ENCODE results near the gene ADCY2.

Gene ADCY2

DNA sequence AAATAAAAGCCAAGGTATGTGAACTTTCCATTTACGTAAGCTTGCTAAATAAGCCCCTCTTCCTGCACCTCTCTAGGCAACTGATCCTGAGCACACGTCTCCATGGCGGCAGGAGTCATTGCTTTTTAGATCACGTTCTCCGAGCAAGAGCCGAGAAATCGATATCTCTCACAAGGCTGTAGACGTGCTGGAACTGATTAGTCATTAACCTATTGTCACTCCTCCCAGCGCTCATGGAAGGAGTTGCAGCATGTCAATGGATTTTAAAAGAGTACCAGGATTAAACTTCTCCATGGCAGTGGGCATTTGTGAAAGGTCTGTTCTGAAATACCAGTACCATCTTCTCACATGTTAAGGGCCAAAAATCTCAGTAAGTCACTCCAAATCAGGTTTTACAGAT is 4.7 kb upstream of the ADCY2 start:
- POLR2A ChIA-PET: no interaction called here

DNA sequence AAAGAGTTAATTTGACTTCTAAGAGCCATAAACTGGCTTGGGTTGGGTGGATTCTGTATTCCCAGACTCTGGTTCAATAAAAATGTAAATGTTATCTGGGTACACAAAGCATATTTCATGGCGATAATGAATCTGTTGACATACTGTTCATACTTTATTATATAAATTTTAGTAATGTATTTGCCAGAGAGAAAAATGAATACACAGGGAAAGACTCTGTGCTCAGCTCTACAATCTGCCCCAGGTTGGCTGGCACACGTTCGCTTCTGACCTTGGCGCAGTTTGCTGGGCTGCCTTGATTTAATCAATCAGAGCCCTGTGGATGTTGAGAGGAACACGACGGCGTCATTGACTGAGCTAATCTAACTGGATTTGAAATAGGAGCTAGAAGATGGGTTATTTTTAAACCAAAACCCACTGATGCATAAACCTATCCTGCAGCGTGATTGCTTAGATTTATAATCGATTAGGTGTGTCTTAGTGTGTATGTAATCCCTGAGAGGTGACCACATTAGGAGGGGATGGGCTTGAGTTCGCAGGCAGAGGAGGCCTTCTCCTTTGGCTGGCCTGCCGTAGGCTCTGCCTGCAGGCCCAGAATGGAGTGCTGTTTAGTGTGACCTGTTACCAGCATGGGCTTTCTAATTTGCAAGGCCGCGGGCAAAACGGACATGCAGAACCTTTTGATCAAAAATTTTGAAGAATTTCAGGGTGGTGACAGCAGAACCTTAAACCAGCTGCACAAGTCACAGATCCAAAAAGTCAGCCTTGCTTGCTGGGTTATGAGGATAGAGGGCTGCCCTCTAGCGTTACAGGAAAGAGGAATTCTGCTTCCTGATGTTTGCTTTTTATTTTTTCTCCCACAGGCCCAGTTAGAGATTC is 3.9 kb upstream of the ADCY2 start:
- Histone ChIP-seq H3K27ac (ENCODE audit: extremely low read depth, low read depth, low read length) (no peak overlapping the region), H3K4me1 (ENCODE audit: control insufficient read depth, insufficient read depth, low read length) (peaks cover 2% of the 10 kb centered on the region; the same call in 1 of the 2 replicates), H3K4me3 (ENCODE audit: low read depth, low read length) (no peak overlapping the region), H3K9me3 (ENCODE audit: control insufficient read depth, insufficient read depth, low read depth, low read length) (no peaks in the 10 kb centered on the region), H3K36me3 (ENCODE audit: control insufficient read depth in 2 of 2, insufficient read depth in 1 of 2, low read length in 2 of 2) (no peaks in the 10 kb centered on the region)
- TF ChIP-seq, protein P1, sequence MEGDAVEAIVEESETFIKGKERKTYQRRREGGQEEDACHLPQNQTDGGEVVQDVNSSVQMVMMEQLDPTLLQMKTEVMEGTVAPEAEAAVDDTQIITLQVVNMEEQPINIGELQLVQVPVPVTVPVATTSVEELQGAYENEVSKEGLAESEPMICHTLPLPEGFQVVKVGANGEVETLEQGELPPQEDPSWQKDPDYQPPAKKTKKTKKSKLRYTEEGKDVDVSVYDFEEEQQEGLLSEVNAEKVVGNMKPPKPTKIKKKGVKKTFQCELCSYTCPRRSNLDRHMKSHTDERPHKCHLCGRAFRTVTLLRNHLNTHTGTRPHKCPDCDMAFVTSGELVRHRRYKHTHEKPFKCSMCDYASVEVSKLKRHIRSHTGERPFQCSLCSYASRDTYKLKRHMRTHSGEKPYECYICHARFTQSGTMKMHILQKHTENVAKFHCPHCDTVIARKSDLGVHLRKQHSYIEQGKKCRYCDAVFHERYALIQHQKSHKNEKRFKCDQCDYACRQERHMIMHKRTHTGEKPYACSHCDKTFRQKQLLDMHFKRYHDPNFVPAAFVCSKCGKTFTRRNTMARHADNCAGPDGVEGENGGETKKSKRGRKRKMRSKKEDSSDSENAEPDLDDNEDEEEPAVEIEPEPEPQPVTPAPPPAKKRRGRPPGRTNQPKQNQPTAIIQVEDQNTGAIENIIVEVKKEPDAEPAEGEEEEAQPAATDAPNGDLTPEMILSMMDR (tag by site-specific recombination; IDR thresholded peaks at IDR 0.05): 0 out of 2 replicates have a peak, but pooled peaks have one; percentile 11
- TF ChIP-seq ZNF48 (tag by site-specific recombination; IDR thresholded peaks at IDR 0.05): no peak
- peak; percentile 27; the same call in 1 of the 2 replicates for TF ChIP-seq ZNF654 (tag by site-specific recombination; IDR thresholded peaks at IDR 0.05; ENCODE audit: low read depth)
- ChIA-PET CTCF (interaction anchor here (0.6 to 2.0 kb wide), 10 partner anchors 11 to 590 kb away, joined by 3 to 11 read pairs (median 4); no protein-coding TSS in a partner anchor), POLR2A (no interaction called here)

More for the DNA sequence above, 4.7 kb upstream of the ADCY2 start:
- no peak overlapping the region for H3K4me3 ChIP-seq (ENCODE audit: low read depth, low read length)
- H3K9me3 ChIP-seq (ENCODE audit: control insufficient read depth, insufficient read depth, low read depth, low read length): no peaks in the 10 kb centered on the region
- no peaks in the 10 kb centered on the region for H3K4me1 ChIP-seq (ENCODE audit: control insufficient read depth, insufficient read depth, low read length)
- no peaks in the 10 kb centered on the region for H3K36me3 ChIP-seq (ENCODE audit: control insufficient read depth in 2 of 2, insufficient read depth in 1 of 2, low read length in 2 of 2)
- H3K27ac ChIP-seq (ENCODE audit: extremely low read depth, low read depth, low read length): no peak overlapping the region
- TF ChIP-seq ZNF747 (tag by site-specific recombination; IDR thresholded peaks at IDR 0.05): no peak
- no peak for TF ChIP-seq SCRT1 (tag by site-specific recombination; IDR thresholded peaks at IDR 0.05; ENCODE audit: borderline replicate concordance)
- TF ChIP-seq ZNF610 (tag by site-specific recombination; IDR thresholded peaks at IDR 0.05; ENCODE audit: borderline replicate concordance): no peak
- TF ChIP-seq, protein P2, sequence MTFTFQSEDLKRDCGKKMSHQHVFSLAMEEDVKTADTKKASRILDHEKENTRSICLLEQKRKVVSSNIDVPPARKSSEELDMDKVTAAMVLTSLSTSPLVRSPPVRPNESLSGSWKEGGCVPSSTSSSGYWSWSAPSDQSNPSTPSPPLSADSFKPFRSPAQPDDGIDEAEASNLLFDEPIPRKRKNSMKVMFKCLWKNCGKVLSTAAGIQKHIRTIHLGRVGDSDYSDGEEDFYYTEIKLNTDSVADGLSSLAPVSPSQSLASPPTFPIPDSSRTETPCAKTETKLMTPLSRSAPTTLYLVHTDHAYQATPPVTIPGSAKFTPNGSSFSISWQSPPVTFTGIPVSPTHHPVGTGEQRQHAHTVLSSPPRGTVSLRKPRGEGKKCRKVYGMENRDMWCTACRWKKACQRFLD (tag by site-specific recombination; IDR thresholded peaks at IDR 0.05): no peak
- TF ChIP-seq, protein P3, sequence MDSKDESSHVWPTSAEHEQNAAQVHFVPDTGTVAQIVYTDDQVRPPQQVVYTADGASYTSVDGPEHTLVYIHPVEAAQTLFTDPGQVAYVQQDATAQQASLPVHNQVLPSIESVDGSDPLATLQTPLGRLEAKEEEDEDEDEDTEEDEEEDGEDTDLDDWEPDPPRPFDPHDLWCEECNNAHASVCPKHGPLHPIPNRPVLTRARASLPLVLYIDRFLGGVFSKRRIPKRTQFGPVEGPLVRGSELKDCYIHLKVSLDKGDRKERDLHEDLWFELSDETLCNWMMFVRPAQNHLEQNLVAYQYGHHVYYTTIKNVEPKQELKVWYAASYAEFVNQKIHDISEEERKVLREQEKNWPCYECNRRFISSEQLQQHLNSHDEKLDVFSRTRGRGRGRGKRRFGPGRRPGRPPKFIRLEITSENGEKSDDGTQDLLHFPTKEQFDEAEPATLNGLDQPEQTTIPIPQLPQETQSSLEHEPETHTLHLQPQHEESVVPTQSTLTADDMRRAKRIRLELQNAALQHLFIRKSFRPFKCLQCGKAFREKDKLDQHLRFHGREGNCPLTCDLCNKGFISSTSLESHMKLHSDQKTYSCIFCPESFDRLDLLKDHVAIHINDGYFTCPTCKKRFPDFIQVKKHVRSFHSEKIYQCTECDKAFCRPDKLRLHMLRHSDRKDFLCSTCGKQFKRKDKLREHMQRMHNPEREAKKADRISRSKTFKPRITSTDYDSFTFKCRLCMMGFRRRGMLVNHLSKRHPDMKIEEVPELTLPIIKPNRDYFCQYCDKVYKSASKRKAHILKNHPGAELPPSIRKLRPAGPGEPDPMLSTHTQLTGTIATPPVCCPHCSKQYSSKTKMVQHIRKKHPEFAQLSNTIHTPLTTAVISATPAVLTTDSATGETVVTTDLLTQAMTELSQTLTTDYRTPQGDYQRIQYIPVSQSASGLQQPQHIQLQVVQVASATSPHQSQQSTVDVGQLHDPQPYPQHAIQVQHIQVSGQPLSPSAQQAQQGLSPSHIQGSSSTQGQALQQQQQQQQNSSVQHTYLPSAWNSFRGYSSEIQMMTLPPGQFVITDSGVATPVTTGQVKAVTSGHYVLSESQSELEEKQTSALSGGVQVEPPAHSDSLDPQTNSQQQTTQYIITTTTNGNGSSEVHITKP (tag by site-specific recombination; IDR thresholded peaks at IDR 0.05): no peak
- TF ChIP-seq, protein P4, sequence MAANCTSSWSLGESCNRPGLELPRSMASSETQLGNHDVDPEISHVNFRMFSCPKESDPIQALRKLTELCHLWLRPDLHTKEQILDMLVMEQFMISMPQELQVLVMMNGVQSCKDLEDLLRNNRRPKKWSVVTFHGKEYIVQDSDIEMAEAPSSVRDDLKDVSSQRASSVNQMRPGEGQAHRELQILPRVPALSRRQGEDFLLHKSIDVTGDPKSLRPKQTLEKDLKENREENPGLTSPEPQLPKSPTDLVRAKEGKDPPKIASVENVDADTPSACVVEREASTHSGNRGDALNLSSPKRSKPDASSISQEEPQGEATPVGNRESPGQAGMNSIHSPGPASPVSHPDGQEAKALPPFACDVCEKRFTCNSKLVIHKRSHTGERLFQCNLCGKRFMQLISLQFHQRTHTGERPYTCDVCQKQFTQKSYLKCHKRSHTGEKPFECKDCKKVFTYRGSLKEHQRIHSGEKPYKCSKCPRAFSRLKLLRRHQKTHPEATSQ (tag by site-specific recombination; IDR thresholded peaks at IDR 0.05): no peak
- CTCF ChIA-PET: interaction anchor here (0.6 to 2.0 kb wide), 5 partner anchors 48 to 366 kb away, joined by 3 to 11 read pairs (median 4); no protein-coding TSS in a partner anchor

DNA sequence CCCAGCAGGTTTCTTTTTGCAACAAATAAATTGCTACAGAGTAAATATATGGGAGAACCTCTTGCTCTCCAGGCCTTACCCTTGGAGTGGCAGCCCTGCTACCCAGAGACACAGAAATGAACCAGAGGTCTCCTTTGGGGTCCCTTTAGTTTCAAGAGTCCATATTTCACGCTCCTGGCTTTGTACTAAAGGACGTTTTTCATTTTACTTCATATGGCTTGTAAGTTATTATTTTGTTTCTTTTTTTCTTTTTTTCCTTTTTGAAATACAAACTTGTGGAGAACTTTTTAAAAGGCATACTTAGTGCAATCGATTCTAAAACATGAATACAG is 3.3 kb upstream of the ADCY2 start:
- Histone ChIP-seq H3K4me3 (ENCODE audit: low read depth, low read length) (no peak overlapping the region), H3K4me1 (ENCODE audit: control insufficient read depth, insufficient read depth, low read length) (peaks cover 2% of the 10 kb centered on the region; the same call in 1 of the 2 replicates), H3K9me3 (ENCODE audit: control insufficient read depth, insufficient read depth, low read depth, low read length) (no peaks in the 10 kb centered on the region), H3K27ac (ENCODE audit: extremely low read depth, low read depth, low read length) (no peak overlapping the region), H3K36me3 (ENCODE audit: control insufficient read depth in 2 of 2, insufficient read depth in 1 of 2, low read length in 2 of 2) (no peaks in the 10 kb centered on the region)
- ChIA-PET CTCF (interaction anchor here (0.6 to 2.0 kb wide), 6 partner anchors 10 to 132 kb away, joined by 3 to 11 read pairs (median 4); no protein-coding TSS in a partner anchor), POLR2A (no interaction called here)
- TF ChIP-seq ZNF335 (tag by site-specific recombination; conservative IDR thresholded peaks at IDR 0.05) (no peak), ZNF560 (tag by site-specific recombination; IDR thresholded peaks at IDR 0.05; ENCODE audit: borderline replicate concordance) (no peak), KLF8 (tag by site-specific recombination; IDR thresholded peaks at IDR 0.05) (no peak), ZNF221 (tag by site-specific recombination; IDR thresholded peaks at IDR 0.05; ENCODE audit: borderline replicate concordance) (no peak), ZBTB17 (tag by site-specific recombination; IDR thresholded peaks at IDR 0.05) (no peak), ZNF248 (tag by site-specific recombination; IDR thresholded peaks at IDR 0.05) (no peak)
- TF ChIP-seq, protein P5, sequence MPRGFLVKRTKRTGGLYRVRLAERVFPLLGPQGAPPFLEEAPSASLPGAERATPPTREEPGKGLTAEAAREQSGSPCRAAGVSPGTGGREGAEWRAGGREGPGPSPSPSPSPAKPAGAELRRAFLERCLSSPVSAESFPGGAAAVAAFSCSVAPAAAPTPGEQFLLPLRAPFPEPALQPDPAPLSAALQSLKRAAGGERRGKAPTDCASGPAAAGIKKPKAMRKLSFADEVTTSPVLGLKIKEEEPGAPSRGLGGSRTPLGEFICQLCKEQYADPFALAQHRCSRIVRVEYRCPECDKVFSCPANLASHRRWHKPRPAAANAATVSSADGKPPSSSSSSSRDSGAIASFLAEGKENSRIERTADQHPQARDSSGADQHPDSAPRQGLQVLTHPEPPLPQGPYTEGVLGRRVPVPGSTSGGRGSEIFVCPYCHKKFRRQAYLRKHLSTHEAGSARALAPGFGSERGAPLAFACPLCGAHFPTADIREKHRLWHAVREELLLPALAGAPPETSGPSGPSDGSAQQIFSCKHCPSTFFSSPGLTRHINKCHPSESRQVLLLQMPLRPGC (tag by site-specific recombination; IDR thresholded peaks at IDR 0.05): no peak
- TF ChIP-seq, protein P4 (tag by site-specific recombination; IDR thresholded peaks at IDR 0.05): no peak

All from HEK293 (cell line).